NCI-H2029 (cell line): Measurements from ENCODE around the gene VAV1.
A peak's percentile ranks its signal among the peaks of the same experiment; 100 is the strongest.
"Not testable (repeated sequence)": the region's sequence is repeated elsewhere in the genome, so short reads cannot be mapped to it uniquely, and the experiment has no call there.

Experiments
- DNase-seq: peaks from one replicate; lab custom pipeline; 2025; lab: John Stamatoyannopoulos, UW

The VAV1 gene

GRCh38 chr19:6790194-6791128, 18.0 kb downstream of the VAV1 start:
- no peak for DNase-seq

DNA sequence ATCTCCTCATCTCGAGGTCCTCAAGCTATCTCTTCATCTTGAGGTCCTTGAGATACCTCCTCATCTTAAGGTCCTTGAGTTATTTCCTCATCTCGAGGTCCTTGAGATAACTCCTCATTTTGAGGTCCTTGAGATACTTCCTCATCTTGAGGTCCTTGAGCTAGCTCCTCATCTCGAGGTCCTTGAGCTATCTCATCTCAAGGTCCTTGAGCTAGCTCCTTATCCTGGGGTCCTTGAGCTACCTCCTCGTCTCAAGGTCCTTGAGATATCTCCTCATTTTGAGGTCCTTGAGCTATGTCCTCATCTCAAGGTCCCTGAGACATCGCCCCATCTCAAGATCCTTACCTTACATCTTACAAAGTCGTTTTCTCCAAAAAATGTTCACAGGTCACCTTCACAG, 18.7 kb downstream of the VAV1 start:
- DNase-seq: no peak

GRCh38 chr19:6793411-6793810, 20.9 kb downstream of the VAV1 start:
- DNase-seq: no peak

- DNase-seq: no peak
Measured at GRCh38 chr19:6793973-6794372, 21.5 kb downstream of the VAV1 start.

DNA sequence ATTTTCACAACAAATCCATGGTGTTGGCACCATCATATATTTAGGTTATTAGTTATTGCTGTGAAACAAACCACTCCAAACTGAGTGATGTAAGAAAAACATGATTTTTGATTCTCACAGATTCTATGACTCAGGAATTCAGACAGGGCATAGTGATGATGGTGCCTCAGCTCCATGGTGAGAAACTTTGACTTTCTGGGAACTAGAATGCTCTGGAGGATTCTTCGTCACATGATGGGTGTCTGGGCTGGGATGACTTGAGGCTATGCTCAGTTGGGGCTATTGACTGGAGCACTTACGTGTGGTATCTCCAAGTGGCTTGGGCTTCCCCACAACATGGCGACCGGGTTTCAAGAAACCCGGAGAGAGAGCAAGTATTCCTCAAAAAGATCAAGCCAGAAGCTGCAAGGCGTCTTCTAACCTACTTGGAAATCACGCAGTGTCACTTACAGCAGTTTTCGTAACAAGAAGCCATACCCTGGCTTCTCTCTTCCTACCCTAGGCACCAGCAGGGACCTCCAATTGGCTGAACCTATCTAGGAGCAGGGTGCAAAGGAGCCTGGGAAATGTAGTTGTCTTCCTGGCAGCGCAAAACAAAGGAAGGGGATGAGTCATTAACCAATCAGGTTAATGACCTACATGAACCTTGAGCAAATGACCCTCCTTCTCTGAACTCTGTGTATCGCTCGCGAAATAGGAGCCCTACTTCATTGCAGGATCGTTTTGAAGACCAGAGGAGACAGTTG, 22.4 kb downstream of the VAV1 start:
- DNase-seq: no peak

GRCh38 chr19:6796278-6796677, 23.8 kb downstream of the VAV1 start:
- no peak for DNase-seq

- DNase-seq: no peak
Measured at GRCh38 chr19:6797646-6798045, 25.1 kb downstream of the VAV1 start.

DNA sequence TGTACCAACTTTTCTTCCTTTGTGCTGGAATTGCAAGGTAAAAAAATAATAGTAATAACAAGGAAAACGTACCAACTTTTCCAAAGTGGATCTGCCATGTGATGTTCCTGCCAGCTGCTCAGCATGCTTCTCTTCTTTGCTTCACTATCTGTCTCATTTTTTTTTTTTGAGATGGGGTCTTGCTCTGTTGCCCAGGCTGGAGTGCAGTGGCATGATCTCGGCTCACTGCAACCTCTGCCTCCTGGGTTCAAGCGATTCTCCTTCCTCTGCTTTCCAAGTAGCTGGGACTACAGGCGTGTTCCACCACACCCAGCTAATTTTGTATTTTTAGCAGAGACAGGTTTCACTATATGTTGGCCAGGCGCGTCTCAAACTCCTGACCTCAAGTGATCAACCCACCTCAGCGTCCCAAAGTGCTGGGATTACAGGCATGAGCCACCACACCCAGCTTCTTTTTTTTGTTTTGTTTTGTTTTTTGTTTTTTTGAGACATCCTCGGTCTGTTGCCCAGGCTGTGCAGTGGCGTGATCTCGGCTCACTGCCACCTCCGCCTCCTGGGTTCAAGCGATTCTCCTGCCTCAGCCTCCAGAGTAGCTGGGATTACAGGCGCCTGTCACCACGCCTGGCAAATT, 27.8 kb downstream of the VAV1 start:
- not testable (repeated sequence) for DNase-seq

GRCh38 chr19:6800991-6801484, 28.5 kb downstream of the VAV1 start:
- peak; percentile 61 for DNase-seq

DNA sequence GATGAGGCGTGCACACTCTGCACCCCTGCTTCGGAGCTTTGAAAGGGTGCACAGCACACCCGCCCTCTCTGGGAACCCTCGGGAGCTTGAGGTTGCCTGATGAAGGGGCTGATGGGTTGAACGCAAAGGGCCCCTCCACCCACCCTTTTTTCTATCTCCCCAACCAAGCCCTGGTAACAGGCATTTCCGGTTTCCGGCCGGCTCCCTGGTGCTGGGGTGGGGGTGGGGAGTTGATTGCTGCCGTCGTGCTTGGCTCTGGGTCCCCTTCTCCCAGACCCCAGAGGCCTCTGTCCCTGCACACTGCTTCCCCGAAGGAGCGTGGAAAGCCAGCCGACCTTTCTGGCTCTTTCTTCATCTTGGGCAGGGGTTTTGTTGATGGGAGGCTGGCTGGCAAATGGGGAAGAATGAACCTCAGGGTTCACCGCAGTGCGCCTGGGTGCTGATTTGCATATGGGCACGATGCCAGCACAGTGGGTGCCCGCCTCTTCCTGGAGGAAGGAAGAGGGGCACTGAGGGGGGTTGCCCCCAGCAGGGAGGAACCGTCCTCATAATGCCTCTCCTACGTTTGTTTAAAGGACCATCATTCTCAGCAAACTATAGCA, 29.1 kb downstream of the VAV1 start:
- peak; percentile 61 for DNase-seq

GRCh38 chr19:6802336-6803035, 30.0 kb downstream of the VAV1 start:
- no peak for DNase-seq

DNA sequence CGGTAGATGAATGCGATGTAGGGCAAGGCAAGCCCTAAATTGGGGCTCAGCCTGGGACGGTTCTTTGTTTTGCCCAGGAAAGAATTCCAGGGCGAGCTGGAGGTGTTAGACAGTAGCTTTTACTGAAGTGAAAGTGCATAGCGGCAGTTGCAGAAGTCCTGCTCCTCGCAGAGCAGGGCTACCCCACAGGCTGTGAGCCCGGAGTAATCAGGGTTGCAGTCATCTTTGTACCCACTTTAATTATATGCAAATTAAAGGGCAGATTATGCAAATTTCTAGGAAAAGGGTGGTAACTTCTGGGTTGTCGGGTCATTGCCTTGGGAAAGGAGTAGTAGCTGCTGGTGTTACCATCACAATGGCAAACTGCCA, 30.5 kb downstream of the VAV1 start:
- no peak for DNase-seq

GRCh38 chr19:6806488-6806887, 34.0 kb downstream of the VAV1 start:
- no peak for DNase-seq

- no peak for DNase-seq
Measured at GRCh38 chr19:6807291-6807690, 34.8 kb downstream of the VAV1 start.

DNA sequence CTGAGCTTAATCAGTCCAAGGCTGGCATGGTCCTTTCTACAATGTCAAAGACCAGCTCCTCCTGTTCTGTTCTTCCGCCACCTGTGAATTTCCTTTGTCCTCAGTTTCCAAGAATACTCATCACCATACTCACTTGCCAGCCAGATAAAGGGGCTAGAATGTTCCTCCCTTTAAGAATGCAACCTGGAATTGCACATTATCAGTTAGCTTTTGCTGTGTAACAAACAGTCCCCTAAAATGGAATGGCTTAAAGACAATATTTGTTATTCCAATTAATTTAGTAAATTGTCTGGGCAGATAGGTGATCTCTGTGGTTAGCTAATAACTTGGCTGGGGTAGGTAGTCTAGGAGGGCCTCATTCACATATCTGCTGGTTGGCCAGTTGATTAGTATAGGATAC, 36.0 kb downstream of the VAV1 start:
- no peak for DNase-seq

DNA sequence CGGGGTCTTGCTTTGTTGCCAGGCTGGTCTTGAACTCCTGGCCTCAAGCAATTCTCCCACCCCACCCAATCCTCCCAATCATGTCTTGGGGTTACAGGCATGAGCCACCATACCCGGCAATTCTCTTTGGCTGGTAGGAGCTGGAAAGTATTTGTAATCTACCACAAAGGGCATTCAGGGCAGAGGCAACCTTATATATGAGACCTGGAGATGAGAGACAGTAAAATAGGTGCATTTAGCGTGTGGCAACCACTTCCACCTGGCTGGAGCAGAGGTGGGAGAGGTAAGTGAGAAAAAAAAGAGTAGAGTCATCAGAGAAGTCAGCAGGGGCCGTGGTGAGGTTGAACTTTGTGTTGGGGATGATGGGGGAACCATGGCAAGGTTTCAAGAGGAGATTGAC, 36.8 kb downstream of the VAV1 start:
- DNase-seq: no peak

DNA sequence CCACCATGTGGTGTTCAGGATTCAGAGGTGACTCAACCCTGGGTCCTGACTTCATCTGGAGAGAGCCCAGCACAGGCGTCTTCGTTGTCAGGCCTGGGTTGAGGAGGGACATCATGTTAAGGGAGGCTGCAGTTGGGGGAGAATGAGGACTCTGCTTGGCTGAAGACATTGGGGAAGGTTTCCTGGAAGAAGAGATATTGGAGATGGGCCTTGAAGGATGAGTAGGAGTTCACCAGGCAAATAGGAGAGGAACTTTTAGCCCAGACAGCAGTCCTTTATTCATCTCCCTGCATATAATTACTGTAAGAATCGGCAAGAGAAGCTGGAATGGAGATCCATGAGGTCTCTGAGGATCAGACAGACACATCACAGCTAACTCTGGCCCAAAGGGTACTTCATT, 38.9 kb downstream of the VAV1 start:
- no peak for DNase-seq

- DNase-seq: peak; percentile 21
Measured at GRCh38 chr19:6811906-6812305, 39.4 kb downstream of the VAV1 start.

GRCh38 chr19:6812612-6813011, 40.1 kb downstream of the VAV1 start:
- DNase-seq: no peak

GRCh38 chr19:6813659-6814058, 41.2 kb downstream of the VAV1 start:
- no peak for DNase-seq

DNA sequence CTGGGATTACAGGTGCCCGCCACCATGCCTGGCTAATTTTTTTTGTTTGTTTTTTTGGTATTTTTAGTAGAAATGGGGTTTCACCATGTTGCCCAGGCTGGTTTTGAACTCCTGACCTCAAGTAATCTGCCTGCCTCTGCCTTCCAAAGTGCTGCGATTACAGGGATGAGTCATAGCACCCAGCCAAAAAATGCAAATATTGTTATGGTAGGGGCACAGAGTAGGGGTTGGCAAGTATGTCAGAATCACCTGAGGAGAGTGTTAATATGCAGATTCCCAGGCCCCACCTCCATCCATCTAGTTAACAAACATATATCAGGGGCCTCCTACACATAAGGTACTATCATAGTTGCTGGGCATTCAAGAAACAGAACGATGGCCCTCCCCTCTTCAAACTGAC, 44.7 kb downstream of the VAV1 start:
- no peak for DNase-seq

GRCh38 chr19:6818246-6818645, 45.7 kb downstream of the VAV1 start:
- no peak for DNase-seq
